ENCODE results near the gene NLGN4X. TPM values are rescaled to one million over a fixed set of nuclear protein-coding genes. Genes with fewer than 3 reads are reported as not detected.

NLGN4X gene
- total and polyA plus RNA-seq, 4 donors, result 0.24 to 5.0 (median 0.86) TPM

- no peak for DNase-seq
- Histone ChIP-seq H3K9me3 (ENCODE audit: control insufficient read depth in 4 of 4, insufficient read depth in 3 of 4, low read length in 3 of 4) (peaks cover 0 to 2% (median 0%) of the 10 kb centered on the region in 4 donors), H3K4me1 (ENCODE audit: control insufficient read depth in 5 of 5, insufficient read depth in 5 of 5, low read length in 5 of 5) (no peaks in the 10 kb centered on the region), H3K27me3 (ENCODE audit: control insufficient read depth in 3 of 3, insufficient read depth in 3 of 3, low read length in 2 of 3) (peaks cover 0 to 6% (median 0%) of the 10 kb centered on the region in 3 donors), H3K27ac (ENCODE audit: low read depth in 1 of 2, low read length in 1 of 2) (no peak overlapping the region), H3K9ac (ENCODE audit: insufficient read depth in 1 of 2, low read length in 2 of 2) (no peak overlapping the region), H3K36me3 (ENCODE audit: control insufficient read depth in 4 of 4, insufficient read depth in 4 of 4, low read length in 4 of 4) (no peaks in the 10 kb centered on the region), H3K4me3 (no peak overlapping the region)
- 95 to 100% methylated on average over 2 of the region's 2 CpGs for WGBS, 2 donors
- no peak for ATAC-seq (ENCODE audit: insufficient read depth, low FRiP score)
- TF ChIP-seq CTCF (IDR thresholded peaks at IDR 0.05; ENCODE audit: control extremely low read depth, extremely low read depth), result no peak
Observed at GRCh38 chrX:6012357-6012756, 216.3 kb downstream of the NLGN4X start.

GRCh38 chrX:6005856-6006255 is 222.8 kb downstream of the NLGN4X start:
- no peak overlapping the region for H3K27ac ChIP-seq (ENCODE audit: low read depth in 1 of 2, low read length in 1 of 2)
- DNase-seq (no peak), ATAC-seq (ENCODE audit: insufficient read depth, low FRiP score) (no peak)
- H3K9ac ChIP-seq (ENCODE audit: insufficient read depth in 1 of 2, low read length in 2 of 2), result no peak overlapping the region
- peaks cover 0 to 11% (median 0%) of the 10 kb centered on the region in 3 donors for H3K27me3 ChIP-seq (ENCODE audit: control insufficient read depth in 3 of 3, insufficient read depth in 3 of 3, low read length in 2 of 3)
- no peaks in the 10 kb centered on the region for H3K4me1 ChIP-seq (ENCODE audit: control insufficient read depth in 5 of 5, insufficient read depth in 5 of 5, low read length in 5 of 5)
- TF ChIP-seq CTCF (IDR thresholded peaks at IDR 0.05; ENCODE audit: control extremely low read depth, extremely low read depth), result no peak
- H3K4me3 ChIP-seq, result no peak overlapping the region
- peaks cover 0 to 2% (median 0%) of the 10 kb centered on the region in 4 donors for H3K9me3 ChIP-seq (ENCODE audit: control insufficient read depth in 4 of 4, insufficient read depth in 3 of 4, low read length in 3 of 4)
- no peaks in the 10 kb centered on the region for H3K36me3 ChIP-seq (ENCODE audit: control insufficient read depth in 4 of 4, insufficient read depth in 4 of 4, low read length in 4 of 4)

GRCh38 chrX:6004529-6004928 is 224.1 kb downstream of the NLGN4X start:
- no peak overlapping the region for H3K9ac ChIP-seq (ENCODE audit: insufficient read depth in 1 of 2, low read length in 2 of 2)
- H3K36me3 ChIP-seq (ENCODE audit: control insufficient read depth in 4 of 4, insufficient read depth in 4 of 4, low read length in 4 of 4), result no peaks in the 10 kb centered on the region
- no peaks in the 10 kb centered on the region for H3K4me1 ChIP-seq (ENCODE audit: control insufficient read depth in 5 of 5, insufficient read depth in 5 of 5, low read length in 5 of 5)
- no peak overlapping the region for H3K4me3 ChIP-seq
- peaks cover 0 to 2% (median 0%) of the 10 kb centered on the region in 4 donors for H3K9me3 ChIP-seq (ENCODE audit: control insufficient read depth in 4 of 4, insufficient read depth in 3 of 4, low read length in 3 of 4)
- no peak overlapping the region for H3K27ac ChIP-seq (ENCODE audit: low read depth in 1 of 2, low read length in 1 of 2)
- ATAC-seq (ENCODE audit: insufficient read depth, low FRiP score) (no peak), DNase-seq (no peak)
- 71 to 84% methylated on average over 4 of the region's 4 CpGs for WGBS, 2 donors
- no peak for TF ChIP-seq CTCF (IDR thresholded peaks at IDR 0.05; ENCODE audit: control extremely low read depth, extremely low read depth)
- peaks cover 0 to 11% (median 0%) of the 10 kb centered on the region in 3 donors for H3K27me3 ChIP-seq (ENCODE audit: control insufficient read depth in 3 of 3, insufficient read depth in 3 of 3, low read length in 2 of 3)

GRCh38 chrX:6002056-6002455 is 226.6 kb downstream of the NLGN4X start:
- H3K9ac ChIP-seq (ENCODE audit: insufficient read depth in 1 of 2, low read length in 2 of 2), result no peak overlapping the region
- no peak for TF ChIP-seq CTCF (IDR thresholded peaks at IDR 0.05; ENCODE audit: control extremely low read depth, extremely low read depth)
- 62% methylated on average over 5 of the region's 5 CpGs for WGBS, 2 donors
- DNase-seq (peak in 2 of 3 donors; percentile 1 to 6), ATAC-seq (ENCODE audit: insufficient read depth, low FRiP score) (no peak)
- no peak overlapping the region for H3K4me3 ChIP-seq
- peaks cover 0 to 13% (median 0%) of the 10 kb centered on the region in 3 donors for H3K27me3 ChIP-seq (ENCODE audit: control insufficient read depth in 3 of 3, insufficient read depth in 3 of 3, low read length in 2 of 3)
- peaks cover 0 to 2% (median 0%) of the 10 kb centered on the region in 4 donors for H3K9me3 ChIP-seq (ENCODE audit: control insufficient read depth in 4 of 4, insufficient read depth in 3 of 4, low read length in 3 of 4)
- no peaks in the 10 kb centered on the region for H3K4me1 ChIP-seq (ENCODE audit: control insufficient read depth in 5 of 5, insufficient read depth in 5 of 5, low read length in 5 of 5)
- no peak overlapping the region for H3K27ac ChIP-seq (ENCODE audit: low read depth in 1 of 2, low read length in 1 of 2)
- H3K36me3 ChIP-seq (ENCODE audit: control insufficient read depth in 4 of 4, insufficient read depth in 4 of 4, low read length in 4 of 4), result no peaks in the 10 kb centered on the region
